Tibial nerve (tissue), 4 donors: ENCODE measurements around the gene SULT1C4.

Source experiments
- CTCF ChIP-seq, 5 experiments: fragments of 200-600 bp in 3 of 5; fragments of 450-650 bp in 2 of 5; sonication (generic) in 3 of 5; IDR thresholded peaks; one replicate each; pipeline ENCODE4 v1.5.1; 2016 to 2019; ENCODE audit warnings: antibody characterized with exemption in 5 of 5, mild to moderate bottlenecking in 3 of 5, moderate library complexity in 2 of 5
- EP300 ChIP-seq, 2 donors: sonication (generic); formaldehyde crosslinking; IDR thresholded peaks; one replicate each; pipeline ENCODE4 v1.6.1; 2017; ENCODE audit warnings: antibody characterized with exemption in 2 of 2, mild to moderate bottlenecking in 1 of 2
- POLR2A ChIP-seq, 2 donors: fragments of 450-650 bp; IDR thresholded peaks; one replicate each; pipeline ENCODE4 v1.6.1; 2017; ENCODE audit warnings: antibody characterized with exemption in 2 of 2, mild to moderate bottlenecking in 2 of 2, moderate library complexity in 2 of 2

- TF ChIP-seq CTCF (IDR thresholded peaks at IDR 0.05) (no peak), POLR2A (IDR thresholded peaks at IDR 0.05) (no peak), EP300 (IDR thresholded peaks at IDR 0.05) (no peak)
Measured at GRCh38 chr2:108414945-108415344, 37.2 kb downstream of the SULT1C4 start.
